GM19467 (cell line): ENCODE measurements around the gene NKX1-1.
"Not testable (repeated sequence)": the region's sequence is repeated elsewhere in the genome, so short reads cannot be mapped to it uniquely, and the experiment has no call there.

ENCODE experiments used
- ATAC-seq: cut with Tn5 transposase; IDR thresholded peaks from one replicate; pipeline ENCODE4 v1.9.1; 2021; ENCODE audit warnings: mild to moderate bottlenecking, moderate library complexity; ENCODE audit not compliant: unreplicated experiment

The NKX1-1 gene

DNA sequence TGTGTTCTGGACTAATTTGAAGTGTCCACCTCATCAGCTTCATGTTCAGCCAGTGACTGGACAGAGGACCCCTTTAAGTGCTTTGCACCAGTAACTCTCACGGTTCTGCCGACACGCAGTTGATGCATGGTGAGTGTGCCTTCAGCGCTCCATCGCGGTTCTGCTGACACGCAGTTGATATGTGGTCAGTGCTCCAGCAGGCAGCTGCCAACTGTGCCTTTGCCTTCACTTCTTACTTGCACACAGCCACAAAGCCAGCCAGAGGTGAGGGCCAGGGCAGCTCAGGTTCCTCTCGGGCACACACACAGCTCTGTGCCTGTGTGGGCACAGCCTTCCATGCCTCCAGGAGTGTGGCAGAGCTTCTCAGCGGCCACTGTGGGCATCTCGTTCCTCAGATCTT is 12.4 kb downstream of the NKX1-1 start:
- ATAC-seq = no peak

DNA sequence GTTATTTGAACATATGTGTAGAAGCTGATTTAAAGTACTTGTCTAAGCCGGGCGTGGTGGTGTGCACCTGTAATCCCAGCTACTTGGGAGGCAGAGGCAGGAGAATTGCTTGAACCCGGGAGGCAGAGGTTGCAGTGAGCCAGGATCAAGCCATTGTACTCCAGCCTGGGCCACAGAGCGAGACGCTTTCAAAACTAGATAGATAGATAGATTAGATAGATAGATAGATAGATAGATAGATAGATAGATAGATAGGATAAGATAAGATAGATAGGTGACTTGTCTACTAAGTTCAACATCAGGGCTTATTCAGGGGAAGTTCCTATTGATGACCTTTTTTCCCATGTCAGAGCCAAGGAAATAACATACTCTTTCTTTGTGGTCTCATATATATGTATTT is 12.9 kb downstream of the NKX1-1 start:
- not testable (repeated sequence) for ATAC-seq

DNA sequence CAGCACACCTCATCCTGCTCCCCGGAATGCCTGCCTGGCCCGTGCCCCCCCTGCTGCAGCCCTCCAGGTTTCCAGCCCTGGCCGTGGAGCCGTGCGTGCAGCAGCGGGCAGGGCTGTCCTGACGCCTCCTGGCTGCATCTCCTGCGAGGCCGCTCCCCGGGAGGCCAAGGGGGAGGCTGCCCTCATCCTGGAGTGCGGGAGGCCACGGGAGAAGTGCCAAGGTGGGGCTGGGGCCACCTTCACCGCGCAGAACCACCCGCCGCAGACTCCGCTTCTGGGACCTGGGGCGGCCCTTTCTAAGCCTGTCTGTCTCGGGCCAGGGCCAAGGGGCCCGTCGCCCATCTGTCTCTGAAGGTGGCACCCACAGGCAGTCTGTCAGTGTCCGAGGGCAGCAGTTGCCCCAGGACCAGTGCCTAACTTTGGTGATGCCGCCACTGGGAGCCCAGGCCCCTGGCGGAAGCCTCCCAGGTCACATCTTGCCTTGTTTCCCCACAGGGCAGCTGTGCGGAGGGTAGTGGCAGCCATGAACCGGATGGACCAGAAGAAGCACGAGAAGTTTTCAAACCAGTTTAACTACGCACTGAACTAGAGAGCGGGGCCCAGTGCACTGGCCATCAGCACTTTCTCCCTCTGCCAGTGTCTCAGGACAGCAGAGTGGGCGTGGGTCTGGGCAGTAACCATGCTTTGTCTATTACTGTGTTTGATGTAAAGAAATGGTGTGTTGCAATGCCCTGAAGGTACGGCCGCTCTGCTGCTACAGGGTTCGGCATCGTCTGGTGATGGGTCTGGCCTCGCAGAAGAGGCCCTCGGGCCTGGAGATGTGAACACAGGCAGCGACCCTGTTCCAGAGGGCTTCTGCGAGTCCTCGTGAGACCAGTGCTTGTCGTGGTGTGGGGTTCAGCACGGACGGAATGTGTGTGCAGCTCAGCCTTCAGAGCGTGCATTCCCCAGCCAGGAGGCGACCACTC is 20.6 kb downstream of the NKX1-1 start:
- ATAC-seq = no peak

DNA sequence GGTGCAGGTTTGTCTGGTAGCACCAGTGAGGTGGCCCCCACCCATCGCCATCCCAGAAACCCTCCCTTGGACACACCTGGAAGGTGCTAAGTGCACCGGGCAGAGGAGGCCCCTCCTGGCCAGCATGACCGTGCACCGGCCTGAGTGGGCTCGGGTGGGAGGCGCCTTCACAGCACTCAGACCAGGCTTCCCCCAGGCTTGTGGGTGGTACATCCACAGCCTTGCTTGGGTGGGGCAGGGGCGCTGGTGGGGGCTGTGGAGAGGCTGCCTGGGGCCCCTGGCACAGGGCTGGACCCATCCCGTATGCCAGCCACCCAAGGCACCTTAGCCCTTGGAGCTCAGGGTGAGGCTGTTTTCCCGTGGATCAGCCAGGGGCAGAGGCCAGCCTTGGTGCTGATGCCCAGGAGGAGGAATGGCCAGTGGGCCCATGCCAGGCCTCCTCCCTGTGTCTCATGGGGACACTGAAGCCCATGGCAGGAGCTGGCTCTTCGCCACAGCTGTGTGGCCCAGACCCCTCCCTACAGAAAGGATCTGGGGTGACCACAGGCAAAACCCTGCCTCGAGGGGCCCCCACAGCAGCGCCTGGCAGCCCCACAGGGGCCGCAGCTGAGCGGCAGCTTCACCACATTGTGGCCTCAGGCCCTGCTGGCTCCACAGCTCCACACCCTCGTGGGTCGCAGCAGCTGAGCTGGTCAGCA is 21.4 kb downstream of the NKX1-1 start:
- no peak for ATAC-seq

DNA sequence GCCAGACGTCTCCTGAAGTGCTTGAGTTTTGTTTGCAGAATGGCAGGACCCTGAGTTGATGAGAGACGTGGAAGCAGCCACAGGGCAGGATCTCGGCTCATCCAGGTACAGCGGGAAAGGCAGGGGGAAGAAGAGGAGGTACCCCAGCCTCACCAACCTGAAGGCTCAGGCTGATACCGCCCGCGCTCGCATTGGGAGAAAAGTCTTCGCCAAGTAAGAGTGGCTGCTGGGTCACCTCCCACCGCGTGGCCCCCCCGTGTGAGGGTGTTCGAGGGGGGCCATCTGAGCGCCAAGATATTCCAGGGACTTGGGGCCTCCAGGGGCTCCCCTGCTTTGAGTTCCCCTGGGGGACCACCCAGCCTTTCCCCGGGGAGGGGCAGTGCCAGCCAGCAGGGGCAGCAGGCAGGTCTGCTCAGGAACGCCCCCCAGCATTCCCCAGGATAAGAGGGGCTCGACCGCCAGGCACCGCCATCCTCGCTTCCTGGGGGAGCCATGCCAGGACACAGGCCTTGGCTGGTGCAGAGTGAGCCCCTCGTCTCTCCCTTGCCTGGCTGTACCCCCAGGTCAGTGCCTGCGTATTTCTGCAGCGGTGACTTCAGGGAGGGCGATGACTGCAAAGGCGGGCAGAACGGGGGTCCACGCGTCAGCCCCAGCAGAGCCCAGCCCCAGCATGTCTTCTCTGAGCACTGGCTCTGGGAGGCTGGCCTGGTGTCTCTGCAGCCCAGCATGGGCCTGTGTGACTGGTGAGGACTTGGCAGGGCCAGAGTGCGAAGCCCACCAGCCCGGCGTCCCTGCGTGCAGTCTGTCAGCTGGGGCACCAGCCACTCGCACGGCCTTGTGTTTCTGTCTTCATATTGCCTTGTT is 22.3 kb downstream of the NKX1-1 start:
- no peak for ATAC-seq

DNA sequence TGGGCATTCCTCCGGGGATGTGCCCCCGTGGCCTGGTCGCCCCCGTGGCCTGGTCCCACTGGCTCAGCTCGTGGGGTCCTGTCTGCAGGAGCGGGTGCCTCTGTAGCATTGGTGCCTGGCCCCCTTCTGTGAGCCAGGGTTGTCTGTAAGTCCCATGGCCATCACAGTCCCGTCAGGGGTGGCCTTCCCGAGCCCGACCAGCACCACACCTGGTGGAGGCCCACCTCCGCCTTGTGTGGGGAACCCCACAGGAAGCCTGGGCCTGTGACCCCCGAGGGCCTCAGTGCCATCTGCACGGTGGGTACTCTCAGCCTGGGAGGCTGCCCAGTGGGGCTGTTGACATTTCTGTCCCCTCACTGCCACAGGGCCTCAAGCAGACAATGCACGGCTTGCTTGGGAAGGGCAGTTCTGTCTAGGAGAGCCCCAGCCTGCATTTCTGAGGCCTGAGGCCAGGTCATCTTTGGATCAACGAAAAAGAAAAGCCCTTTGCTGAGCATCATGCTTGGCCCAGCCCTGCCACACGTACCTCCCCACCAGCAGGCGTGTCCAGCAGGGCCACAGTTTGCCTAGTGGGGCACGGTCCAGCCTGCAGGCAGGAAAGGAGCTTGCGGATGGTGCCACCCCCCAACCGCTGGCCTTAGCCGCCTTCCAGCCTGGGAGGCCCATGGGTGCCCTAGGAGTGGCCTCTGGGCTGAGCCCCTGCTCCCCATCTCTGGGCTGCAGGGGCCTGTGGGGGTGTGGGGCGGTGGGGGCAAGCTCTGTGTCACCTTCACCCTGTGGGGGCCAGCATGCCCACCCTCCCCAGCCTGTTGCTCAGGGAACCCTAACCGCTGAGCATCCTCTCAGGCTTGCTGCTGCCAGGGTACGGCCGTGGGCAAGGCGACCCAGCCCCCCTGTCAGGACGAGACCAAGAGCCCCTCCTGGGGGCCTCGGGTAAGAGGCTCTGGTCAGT is 23.2 kb downstream of the NKX1-1 start:
- ATAC-seq = no peak

DNA sequence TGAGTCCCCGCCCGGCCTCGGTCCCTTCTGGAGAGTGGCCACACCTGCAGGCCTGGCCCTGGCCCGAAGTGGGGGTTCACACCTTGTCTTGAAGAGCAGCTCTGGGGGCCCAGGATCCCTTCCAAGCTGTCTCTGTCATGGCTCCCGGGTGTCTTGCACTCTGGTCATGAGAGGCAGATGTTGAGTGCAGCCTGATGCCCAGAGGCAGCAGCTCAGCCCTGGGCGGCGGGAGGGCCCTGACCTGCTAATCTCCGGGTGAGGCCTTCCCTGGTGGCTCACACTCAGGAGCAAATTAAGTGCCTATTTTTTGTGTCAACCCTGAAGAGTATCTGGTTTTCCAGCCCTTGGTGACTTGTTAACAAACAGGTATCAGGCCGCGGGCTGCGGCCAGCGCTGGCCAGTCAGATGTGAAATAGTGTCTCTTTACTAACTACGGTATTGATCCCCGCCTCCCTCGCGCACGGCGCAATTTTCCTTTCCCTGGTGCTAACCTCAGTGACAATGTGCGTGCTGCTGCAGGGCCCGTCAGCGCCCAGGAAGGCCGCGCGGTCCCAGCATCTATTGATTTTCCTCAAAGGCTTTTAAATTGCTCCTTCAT is 24.2 kb downstream of the NKX1-1 start:
- ATAC-seq = no peak

DNA sequence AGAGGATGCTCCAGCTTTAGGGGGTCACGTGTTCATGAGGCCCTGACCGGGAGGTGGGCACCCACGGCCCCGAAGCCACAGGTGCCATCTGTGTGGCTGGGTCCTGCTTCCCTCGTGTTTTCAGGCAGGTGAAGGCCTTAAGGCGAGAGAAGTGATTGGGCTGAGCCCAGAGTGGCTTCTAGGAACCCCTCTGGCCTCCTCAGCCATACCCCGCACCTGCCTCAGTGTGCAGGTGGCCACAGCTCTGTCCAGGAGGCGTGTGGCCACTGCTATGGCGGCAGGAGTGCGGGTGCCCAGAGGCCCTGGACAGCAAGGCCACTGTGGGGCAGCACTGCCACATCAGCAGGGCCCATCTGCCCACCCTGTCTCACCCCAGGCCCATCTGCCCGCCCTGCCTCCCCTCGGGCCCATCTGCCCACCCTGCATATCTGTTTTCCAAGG is 25.0 kb downstream of the NKX1-1 start:
- no peak for ATAC-seq

DNA sequence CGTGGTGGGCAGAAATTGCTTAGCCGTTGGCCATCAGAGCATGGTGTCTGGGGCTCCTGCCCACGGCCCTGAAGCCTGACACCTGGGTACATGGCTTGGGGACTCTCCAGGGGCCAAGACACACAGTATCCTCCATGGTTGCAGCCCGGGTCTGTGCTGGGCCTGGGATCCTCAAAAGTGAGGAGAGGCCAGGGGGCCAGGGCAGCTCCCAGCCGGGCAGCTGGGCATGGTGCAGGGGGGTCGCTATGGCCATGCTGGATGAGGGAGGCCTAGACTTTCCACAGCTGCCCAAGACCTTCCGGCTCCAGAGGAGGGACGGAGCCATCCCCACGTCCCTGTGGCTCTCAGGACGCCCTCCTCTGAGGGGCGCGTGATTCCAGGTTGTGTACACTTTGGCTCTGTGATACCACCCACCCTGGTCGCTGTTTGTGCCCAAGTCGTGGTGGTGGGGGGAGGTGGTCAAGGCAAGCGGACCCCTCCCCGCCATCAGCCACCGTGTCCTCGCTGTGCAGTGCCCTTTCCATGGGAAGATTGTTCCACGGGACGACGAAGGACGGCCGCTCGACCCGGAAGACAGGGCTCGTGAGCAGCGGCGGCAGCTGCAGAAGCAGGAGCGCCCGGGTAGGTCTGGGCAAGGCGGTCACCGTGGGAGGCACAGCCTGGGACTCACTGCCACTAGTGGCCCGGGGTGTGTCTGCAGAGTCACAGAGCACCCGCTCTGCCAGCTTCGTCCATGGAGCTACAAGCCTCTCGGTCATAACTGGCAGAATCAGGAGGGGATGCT is 25.7 kb downstream of the NKX1-1 start:
- no peak for ATAC-seq

DNA sequence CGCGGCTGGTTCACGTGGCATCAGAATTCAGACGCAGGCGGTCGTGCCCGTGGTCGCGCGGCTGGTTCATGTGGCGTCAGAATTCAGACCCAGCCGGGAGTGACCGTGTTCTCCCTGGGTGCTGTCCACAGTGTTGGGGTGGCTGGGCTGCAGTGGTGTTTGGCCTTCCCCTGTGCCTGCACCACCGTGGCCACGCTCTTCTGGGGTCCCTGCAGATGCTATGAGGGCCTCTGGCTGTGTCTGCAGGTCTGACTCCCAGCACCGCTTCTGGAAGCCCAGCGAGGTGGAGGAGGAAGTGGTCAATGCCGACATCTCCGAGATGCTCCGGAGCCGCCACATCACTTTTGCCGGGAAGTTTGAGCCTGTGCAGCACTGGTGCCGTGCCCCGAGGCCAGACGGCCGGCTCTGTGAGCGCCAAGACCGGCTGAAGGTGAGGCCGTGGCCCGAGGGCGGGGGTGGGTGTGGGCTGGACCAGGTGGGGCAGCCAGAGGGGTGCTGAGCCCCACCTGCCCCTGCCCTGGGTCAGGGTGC is 26.4 kb downstream of the NKX1-1 start:
- ATAC-seq = no peak

DNA sequence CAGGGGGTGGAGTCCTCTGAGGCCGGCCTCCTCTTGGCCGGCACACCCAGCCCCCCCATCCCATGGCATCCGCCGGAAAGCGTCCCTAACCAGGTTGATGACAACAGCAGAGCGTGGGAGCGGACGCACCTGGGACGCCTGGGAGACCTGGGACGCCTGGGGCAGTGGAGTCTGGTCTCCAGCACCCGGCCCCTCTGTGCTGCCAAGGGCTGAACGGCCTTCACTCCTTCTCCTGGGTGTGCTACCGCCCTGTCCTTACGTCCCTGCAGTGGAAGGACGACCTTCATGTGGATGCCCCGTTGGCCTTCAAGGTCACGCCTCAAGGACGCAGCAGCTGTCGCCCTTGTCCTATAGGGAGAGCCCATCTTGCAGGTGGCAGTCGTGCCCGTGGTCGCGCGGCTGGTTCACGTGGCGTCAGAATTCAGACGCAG is 26.9 kb downstream of the NKX1-1 start:
- ATAC-seq = no peak

DNA sequence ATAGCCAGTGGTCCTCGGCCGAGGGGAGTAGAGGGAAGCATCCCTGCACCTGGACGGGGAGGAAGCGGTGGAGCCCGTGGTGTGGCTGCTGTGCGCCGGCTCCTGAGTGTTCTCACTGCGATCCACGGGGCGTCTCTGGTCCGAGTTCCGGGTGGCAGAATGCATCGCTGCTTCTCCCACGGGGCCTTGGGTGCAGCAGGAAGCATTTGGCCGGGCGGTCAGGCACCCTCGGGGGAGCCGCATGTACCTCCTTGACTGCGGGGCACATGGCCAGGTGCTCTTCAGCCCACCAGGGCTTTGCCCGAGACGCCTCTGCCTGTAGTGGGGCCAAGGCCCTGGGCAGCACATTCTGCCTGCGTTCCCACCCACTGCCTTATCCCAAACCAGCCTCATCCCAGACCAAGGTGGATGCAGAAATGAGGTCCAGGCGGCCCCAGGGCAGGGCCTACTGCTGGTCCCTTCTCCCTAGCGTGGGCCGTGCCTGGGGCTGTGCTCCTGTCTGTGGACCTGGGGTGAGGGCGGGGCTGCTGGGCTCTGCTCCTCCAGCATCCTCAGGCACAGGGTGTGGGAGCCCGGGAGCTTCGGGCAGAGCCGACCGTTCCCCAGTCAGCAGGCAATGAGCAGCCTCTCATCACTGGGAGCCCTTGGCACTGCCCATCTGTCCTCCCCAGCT is 27.5 kb downstream of the NKX1-1 start:
- ATAC-seq = no peak

DNA sequence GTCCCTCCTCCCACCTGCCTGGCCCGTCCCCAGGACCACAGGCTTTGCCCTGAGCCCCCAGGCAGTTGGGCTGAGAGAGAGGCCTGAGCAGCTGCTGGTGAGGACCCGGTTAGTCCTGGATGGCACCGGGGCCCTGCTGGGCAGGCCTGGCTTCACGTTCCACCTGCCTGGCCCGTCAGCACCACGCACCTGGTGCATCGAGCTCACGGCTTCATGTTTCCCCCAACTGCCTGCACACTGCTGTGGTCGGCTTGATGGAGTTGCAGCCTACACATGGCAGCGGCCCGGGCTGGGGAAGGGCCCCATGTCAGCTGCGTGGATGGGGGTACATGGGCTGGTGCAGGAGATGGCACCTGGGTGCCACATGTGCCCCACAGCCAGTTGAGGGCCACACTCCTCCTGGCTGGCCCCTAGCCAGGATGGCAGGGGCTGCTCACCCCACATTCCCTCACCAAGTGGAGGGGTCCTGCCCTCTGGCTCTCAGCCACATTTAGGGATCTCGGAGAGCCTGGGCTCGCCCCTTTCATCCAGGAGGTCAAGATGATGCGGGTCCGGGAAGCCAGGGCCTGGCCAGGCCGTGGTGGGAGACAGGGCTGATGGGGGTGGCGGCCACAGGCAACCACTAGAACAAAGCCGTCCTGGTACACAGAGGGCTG is 28.5 kb downstream of the NKX1-1 start:
- ATAC-seq = no peak

DNA sequence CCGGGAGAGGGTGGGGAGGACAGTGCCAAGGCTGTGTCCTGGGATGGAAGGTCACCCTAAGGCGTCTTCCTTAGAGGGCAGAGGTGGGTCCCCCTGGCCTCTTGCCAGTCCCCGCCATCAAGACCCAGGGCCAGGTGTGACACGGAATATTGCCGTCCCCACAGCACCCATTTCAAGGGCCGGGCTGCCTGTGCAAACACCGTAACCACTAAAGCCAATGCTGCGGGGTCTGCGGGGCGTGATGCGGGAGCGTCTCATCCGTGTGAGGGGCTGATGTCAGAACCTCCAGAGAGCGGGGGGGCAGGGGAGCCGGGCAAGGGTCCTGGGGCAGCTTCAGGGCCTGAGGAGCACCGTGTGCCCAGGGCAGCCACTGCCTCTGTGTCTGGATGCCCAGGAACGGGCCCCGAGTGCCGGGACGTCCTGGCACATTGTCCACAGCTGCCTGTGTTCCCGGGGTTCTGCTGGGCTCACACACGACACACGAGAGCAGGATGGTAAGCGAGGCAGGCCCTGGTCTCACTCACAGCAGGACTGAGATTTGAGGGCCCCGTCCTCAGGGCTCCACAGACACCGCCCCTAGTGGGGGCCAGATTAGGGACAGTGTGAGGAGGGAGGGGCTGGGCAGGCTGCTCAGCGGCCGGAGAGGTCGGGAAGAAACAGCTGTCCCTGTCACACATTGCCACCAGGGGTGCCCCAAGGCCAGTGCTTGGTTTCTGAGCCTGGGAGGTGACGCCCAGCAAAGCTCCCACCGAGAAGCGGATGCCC is 29.2 kb downstream of the NKX1-1 start:
- no peak for ATAC-seq

DNA sequence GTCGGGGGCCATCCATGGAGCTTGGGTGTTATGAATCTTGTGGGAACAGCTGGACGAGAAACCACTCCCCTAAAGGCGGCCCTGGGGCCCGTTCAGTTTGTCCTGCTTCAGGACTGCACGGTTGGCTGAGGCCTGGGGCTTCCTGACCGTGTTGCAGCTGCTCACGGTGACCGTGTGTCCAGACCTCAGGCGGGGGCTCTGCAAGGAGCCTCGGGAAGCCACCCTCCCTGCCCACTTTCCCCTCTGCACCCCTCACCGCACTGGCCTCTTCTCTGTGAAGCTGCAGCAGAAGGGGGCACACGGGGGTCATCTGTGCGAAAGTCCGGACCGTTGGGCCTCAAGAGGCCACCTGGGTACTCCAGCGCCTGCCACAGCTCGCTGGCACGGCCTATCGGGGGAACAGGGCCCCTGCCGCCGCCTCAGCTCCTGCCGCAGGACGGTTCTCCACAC is 29.8 kb downstream of the NKX1-1 start:
- no peak for ATAC-seq

DNA sequence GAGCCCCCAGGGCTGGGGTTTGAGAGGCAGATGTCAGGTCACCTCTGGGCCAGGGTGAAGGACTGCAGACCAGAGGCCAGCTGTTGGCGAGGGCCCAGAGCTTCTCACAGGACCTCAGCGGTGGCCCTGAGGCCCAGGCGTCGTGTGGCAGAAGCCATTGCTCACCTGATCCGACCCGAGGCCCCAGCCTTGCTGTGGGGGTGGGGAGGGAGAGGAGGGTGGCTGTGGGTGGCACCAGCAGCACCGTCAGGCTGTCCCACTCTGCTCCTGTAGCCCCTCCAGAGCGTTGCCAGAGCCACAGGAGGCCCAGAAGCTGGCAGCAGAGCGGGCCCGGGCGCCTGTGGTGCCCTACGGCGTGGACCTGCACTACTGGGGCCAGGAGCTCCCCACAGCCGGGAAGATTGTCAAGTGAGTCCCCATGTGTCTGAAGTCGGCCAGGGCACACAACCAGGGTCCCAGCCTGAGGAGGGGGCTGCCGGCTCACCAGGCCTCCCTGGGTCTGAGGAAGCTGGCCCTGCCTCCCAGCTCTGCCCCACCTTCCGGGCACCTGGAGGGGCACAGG is 30.4 kb downstream of the NKX1-1 start:
- ATAC-seq = no peak
